ENCODE results near the gene PKIB.

- TF ChIP-seq CTCF (conservative IDR thresholded peaks at IDR 0.05; ENCODE audit: low read depth, low read length) (no peak), POLR2A (IDR thresholded peaks at IDR 0.05; ENCODE audit: low read depth, low read length) (no peak)
Measured at GRCh38 chr6:122692175-122692598, 82.0 kb downstream of the PKIB start.

Measured in IMR-90 (cell line).